ENCODE measurements around the gene FUT7.
A peak's percentile ranks its signal among the peaks of the same experiment; 100 is the strongest.

DNA sequence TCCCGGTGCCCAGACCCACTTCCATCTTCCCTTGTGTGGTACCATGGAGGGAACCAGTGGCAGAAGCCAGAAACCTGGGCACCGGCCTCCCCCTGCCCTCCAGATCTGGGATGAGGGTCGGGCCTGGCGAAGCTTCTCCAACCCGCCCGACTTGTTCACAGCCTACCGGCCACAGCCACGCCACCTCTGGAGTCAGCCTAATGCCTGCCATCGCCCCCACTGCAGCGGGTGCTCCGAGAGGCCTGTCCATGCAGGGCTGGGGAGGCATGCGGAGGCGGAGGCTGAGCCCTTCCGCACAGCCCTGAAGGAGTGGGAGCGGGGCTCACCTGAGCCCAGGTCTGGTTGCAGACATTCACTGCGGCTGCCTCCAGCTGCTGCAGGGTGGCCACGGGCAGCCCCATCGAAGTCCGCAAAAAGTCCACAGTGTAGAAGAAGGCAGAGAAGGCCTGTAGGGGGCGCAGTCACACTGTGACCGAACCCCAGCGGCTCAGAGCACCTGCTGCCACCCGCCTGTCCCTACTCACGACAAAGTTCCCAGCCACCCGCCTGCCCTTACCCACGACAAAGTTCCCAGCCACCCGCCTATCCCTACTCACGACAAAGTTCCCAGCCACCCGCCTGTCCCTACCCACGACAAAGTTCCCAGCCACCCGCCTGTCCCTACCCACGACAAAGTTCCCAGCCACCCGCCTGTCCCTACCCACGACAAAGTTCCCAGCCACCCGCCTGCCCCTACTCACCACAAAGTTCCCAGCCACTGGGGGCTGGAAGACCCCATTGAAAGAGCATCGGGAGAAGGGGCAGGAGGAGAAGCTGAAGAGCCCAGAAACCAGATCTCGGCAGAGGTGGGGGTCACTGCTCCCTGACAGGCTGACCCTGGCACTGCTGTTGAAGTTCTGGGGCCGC, 17.9 kb upstream of the FUT7 start:
- TF ChIP-seq SAP130 (CRISPR knock-in tag; IDR thresholded peaks at IDR 0.05; ENCODE audit: low read depth), result no peak
- TF ChIP-seq CCAR2 (optimal IDR thresholded peaks at IDR 0.05; ENCODE audit: low read depth, low read length), result no peak
- TF ChIP-seq, protein P1, sequence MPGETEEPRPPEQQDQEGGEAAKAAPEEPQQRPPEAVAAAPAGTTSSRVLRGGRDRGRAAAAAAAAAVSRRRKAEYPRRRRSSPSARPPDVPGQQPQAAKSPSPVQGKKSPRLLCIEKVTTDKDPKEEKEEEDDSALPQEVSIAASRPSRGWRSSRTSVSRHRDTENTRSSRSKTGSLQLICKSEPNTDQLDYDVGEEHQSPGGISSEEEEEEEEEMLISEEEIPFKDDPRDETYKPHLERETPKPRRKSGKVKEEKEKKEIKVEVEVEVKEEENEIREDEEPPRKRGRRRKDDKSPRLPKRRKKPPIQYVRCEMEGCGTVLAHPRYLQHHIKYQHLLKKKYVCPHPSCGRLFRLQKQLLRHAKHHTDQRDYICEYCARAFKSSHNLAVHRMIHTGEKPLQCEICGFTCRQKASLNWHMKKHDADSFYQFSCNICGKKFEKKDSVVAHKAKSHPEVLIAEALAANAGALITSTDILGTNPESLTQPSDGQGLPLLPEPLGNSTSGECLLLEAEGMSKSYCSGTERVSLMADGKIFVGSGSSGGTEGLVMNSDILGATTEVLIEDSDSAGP (CRISPR knock-in tag; IDR thresholded peaks at IDR 0.05; ENCODE audit: borderline replicate concordance), result no peak
- peak; percentile 67 for TF ChIP-seq RAD21 (CRISPR knock-in tag; IDR thresholded peaks at IDR 0.05)
- no peak for TF ChIP-seq HOXA7 (CRISPR knock-in tag; IDR thresholded peaks at IDR 0.05)
- TF ChIP-seq, protein P2, sequence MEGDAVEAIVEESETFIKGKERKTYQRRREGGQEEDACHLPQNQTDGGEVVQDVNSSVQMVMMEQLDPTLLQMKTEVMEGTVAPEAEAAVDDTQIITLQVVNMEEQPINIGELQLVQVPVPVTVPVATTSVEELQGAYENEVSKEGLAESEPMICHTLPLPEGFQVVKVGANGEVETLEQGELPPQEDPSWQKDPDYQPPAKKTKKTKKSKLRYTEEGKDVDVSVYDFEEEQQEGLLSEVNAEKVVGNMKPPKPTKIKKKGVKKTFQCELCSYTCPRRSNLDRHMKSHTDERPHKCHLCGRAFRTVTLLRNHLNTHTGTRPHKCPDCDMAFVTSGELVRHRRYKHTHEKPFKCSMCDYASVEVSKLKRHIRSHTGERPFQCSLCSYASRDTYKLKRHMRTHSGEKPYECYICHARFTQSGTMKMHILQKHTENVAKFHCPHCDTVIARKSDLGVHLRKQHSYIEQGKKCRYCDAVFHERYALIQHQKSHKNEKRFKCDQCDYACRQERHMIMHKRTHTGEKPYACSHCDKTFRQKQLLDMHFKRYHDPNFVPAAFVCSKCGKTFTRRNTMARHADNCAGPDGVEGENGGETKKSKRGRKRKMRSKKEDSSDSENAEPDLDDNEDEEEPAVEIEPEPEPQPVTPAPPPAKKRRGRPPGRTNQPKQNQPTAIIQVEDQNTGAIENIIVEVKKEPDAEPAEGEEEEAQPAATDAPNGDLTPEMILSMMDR (CRISPR knock-in tag; IDR thresholded peaks at IDR 0.05), result peak; percentile 81
- TF ChIP-seq, protein P3, sequence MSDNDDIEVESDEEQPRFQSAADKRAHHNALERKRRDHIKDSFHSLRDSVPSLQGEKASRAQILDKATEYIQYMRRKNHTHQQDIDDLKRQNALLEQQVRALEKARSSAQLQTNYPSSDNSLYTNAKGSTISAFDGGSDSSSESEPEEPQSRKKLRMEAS (IDR thresholded peaks at IDR 0.05), result peak; percentile 13; the same call in 1 of the 2 replicates
- TF ChIP-seq TCF12 (IDR thresholded peaks at IDR 0.05), result no peak
- no peak for TF ChIP-seq TCF12 (CRISPR knock-in tag; IDR thresholded peaks at IDR 0.05)
- no peak for TF ChIP-seq ZNF230 (CRISPR knock-in tag; IDR thresholded peaks at IDR 0.05)
- no peak for TF ChIP-seq KLF6 (CRISPR knock-in tag; IDR thresholded peaks at IDR 0.05)
- TF ChIP-seq KAT2B (IDR thresholded peaks at IDR 0.05; ENCODE audit: borderline replicate concordance, low read depth, low read length), result no peak
- no peak for TF ChIP-seq SKIL (CRISPR knock-in tag; IDR thresholded peaks at IDR 0.05; ENCODE audit: borderline replicate concordance)
- no peak for TF ChIP-seq ZSCAN9 (CRISPR knock-in tag; IDR thresholded peaks at IDR 0.05; ENCODE audit: borderline replicate concordance)
